Left hindlimb (tissue), 1 donor: Measurements from ENCODE around the gene PLPP4.

Source experiments
- DNase-seq: peaks from one replicate; pipeline ENCODE4 v3.0.0-alpha.2; 2018

Gene PLPP4

GRCh38 chr10:120456626-120457430 lies at the start of gene PLPP4:
PLPP4 (plus strand) TSS chr10:120457227; CDS start chr10:120457306, 79 bp downstream.
- DNase-seq, result peak; percentile 60

GRCh38 chr10:120409816-120410215 lies 47.2 kb upstream of the PLPP4 start:
- DNase-seq, result no peak

GRCh38 chr10:120414946-120415345 lies 42.1 kb upstream of the PLPP4 start:
- no peak for DNase-seq

GRCh38 chr10:120415709-120416330 lies 41.2 kb upstream of the PLPP4 start:
- no peak for DNase-seq

- no peak for DNase-seq
Measured at GRCh38 chr10:120420421-120420820, 36.6 kb upstream of the PLPP4 start.

- no peak for DNase-seq
Measured at GRCh38 chr10:120421250-120421649, 35.8 kb upstream of the PLPP4 start.

- DNase-seq, result no peak
Measured at GRCh38 chr10:120422457-120422856, 34.6 kb upstream of the PLPP4 start.

- no peak for DNase-seq
Measured at GRCh38 chr10:120423431-120424197, 33.4 kb upstream of the PLPP4 start.

GRCh38 chr10:120424198-120424464 lies 32.9 kb upstream of the PLPP4 start:
- no peak for DNase-seq

- no peak for DNase-seq
Measured at GRCh38 chr10:120426306-120426705, 30.7 kb upstream of the PLPP4 start.

- no peak for DNase-seq
Measured at GRCh38 chr10:120428754-120429153, 28.3 kb upstream of the PLPP4 start.

- DNase-seq, result no peak
Measured at GRCh38 chr10:120429395-120429794, 27.6 kb upstream of the PLPP4 start.

- DNase-seq, result peak; percentile 62
Measured at GRCh38 chr10:120431251-120431651, 25.8 kb upstream of the PLPP4 start.

GRCh38 chr10:120432209-120432608 lies 24.8 kb upstream of the PLPP4 start:
- DNase-seq, result no peak

GRCh38 chr10:120433141-120433540 lies 23.9 kb upstream of the PLPP4 start:
- DNase-seq, result no peak

GRCh38 chr10:120436439-120437112 lies 20.5 kb upstream of the PLPP4 start:
- DNase-seq, result no peak

GRCh38 chr10:120437541-120437940 lies 19.5 kb upstream of the PLPP4 start:
- no peak for DNase-seq

- no peak for DNase-seq
Measured at GRCh38 chr10:120451968-120452367, 5.1 kb upstream of the PLPP4 start.

GRCh38 chr10:120453319-120453718 lies 3.7 kb upstream of the PLPP4 start:
- no peak for DNase-seq

- DNase-seq, result no peak
Measured at GRCh38 chr10:120453886-120454285, 3.1 kb upstream of the PLPP4 start.

GRCh38 chr10:120455004-120455403 lies 2.0 kb upstream of the PLPP4 start:
- DNase-seq, result no peak

GRCh38 chr10:120455606-120456005 lies 1.4 kb upstream of the PLPP4 start:
- no peak for DNase-seq

- DNase-seq, result no peak
Measured at GRCh38 chr10:120456143-120456625, 843 bp upstream of the PLPP4 start.
